Fibroblast of upper back skin (primary cell): ENCODE data around the gene TOP1.

Source experiments
- DNase-seq: peaks from one replicate; pipeline ENCODE4 v3.0.0-alpha.2; 2013

The TOP1 gene

DNA sequence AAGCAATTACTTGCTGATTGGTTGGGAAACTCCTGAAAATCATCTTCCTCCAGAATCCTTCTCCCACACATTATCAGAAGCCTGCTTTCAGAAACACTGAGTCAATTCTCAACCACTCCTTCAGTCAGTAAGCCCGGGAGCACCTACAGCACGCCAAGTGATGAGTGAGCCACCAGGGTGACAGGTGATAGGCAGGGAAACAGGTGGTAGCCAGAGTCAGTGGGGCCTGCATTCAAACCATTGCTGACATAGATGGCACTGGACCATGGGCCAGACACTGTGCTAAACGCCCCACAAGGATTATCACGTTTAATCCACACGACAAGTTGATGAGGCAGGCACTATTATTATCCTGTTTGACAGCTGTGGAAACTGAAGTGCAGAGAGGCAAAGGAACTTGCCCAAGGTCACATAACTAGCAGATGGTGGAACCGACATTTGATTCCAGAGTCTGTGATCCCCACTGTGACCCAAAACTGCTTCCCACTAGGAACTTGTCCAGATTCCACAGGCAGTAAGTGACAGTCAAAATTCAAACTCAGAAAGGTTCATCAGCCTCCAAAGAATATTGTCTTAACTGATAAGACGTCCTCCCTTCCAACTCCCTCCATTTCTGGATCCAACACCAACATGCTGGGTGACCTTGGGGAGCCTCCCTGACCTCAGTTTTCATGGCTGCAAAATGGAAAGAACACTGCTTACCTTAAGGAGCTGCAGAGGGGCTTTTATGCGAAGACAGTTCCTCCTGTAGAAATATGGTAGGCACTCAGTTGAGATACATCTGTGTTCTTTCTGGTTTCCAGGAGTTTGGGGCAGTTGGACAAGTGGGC, 23.9 kb upstream of the TOP1 start:
- no peak for DNase-seq

GRCh38 chr20:41005361-41005729, 23.3 kb upstream of the TOP1 start:
- DNase-seq: peak; percentile 97

DNA sequence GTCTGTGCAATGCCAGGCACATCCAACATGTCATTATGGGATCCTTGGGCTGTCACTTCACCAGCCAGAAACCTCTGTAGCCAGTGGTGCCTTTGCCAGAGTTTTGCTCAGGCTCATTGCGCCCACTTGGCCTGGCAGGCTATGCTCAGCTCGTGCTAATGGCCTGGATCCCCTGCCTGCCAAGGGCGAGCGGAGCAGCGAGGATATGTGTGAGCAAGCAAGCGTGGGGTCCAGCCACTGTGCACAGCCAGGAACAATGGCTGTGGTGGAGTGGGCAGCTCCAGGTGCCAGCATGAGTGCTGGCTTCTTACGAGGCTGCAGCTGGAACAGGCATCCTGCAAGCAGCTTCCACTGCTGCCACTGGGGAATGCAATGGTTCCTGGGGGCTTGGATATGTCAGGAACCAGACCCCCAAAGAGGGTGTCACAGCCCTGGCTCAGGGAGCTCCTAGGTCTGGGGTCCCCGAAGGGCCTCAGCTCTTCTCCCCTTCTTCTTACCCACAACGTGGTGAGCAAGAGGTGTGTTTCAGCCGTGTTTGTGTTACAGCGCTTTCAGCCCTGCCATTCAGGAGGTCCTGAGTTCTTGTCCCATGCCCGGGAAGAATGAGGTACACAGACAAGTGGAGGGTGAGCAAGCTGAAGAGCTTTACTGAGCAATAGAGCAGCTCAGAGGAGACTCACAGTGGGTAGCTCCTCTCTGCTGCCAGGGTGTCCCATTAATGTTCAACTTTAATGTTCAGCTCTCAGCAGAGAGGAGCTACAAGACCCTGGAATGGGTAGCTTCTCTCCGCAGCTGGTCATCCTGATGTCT, 22.3 kb upstream of the TOP1 start:
- no peak for DNase-seq

- DNase-seq: no peak
Measured at GRCh38 chr20:41006936-41007474, 21.6 kb upstream of the TOP1 start.

- DNase-seq: no peak
Measured at GRCh38 chr20:41007481-41007880, 21.1 kb upstream of the TOP1 start.

DNA sequence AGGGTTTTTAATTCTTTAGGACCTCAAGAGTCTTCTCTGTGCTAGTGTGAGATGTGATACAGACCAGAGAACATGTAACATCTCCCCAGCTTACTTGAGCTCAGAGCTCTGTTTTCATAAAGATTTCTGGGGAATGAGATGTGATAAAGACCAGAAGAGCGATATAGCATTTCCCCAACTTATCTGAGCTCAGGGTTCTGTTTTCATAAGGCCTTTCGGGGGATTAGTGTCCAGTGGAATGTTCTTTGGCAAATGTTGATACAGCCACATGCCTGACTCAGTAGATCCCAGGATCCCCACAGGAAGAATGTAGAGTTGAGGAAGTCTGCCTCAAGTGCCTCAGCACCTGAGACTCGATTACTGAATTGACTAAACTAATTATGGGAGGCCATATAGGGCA, 18.7 kb upstream of the TOP1 start:
- peak; percentile 61 for DNase-seq

GRCh38 chr20:41011551-41012067, 17.0 kb upstream of the TOP1 start:
- no peak for DNase-seq

DNA sequence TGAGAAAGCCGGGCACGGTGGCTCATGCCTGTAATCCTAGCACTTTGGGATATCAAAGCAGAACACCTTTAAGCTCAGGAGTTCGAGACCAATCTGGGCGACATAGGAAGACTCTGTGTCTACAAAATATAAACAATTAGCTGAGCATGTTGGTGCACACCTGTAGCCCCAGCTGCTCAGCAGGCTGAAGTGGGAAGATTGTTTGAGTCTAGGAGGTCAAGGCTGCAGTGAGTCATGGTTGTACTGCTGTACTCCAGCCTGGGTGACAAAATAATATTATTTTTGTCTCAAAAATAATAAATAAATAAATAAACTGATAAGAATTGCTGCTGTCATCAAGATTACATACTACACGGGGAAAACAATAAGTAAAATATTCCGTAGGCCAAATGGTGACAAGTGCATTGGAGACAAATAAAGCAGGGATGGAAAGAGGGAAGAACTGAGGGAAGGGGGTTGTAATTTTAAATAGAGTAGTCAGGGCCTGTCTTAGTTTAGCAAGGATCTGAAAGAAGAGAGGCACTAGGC, 14.0 kb upstream of the TOP1 start:
- no peak for DNase-seq

DNA sequence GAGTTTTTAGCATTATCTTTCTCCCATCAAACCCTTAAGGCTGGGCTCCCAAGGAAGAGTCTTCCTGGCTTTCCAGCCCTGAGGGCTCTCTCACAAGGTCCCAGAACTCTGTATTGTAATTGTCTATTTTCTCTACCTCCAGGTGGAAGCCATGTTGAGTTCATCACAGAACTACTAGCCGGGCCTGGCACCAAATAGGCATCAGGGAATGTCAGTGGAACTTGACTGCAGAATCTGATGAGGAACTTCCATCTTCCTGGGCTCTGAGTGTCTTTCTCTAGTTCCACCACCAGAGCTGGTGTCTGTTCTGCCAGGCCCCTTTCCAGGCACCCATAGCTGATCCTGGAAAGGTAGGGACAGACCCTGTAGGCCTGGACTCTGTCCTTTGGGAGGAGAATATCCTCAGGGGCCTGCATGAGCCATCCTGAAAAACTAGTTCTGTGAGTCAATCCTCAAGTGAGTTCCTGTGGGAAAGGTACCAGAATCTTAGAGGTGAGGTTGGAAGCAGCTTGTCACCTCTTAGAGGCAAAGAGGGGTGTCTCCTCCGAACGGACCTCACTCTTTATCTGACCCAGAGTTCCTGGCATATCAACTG, 11.1 kb upstream of the TOP1 start:
- DNase-seq: no peak

DNA sequence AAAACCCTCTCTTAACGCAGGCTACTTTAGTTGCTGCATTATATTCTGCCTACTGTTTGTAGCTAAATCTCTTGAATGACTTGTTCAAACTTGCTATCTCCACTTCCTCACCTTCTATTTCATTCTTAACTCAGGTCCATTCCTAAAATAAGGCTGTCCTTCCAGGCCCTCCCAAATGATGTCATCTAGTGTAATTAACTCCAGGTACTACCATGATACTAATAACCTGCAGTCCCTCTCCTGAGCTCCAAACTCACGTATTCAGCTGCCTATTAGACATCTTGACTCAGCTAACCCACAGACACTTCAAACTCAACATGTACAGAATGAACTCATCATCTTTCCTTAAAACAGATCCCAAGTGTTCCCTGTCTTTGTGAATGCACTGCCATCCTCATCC, 10.5 kb upstream of the TOP1 start:
- DNase-seq: no peak

- no peak for DNase-seq
Measured at GRCh38 chr20:41023549-41023948, 5.1 kb upstream of the TOP1 start.

GRCh38 chr20:41027366-41027765, 1.3 kb upstream of the TOP1 start:
- DNase-seq: no peak

GRCh38 chr20:41027872-41028358, 707 bp upstream of the TOP1 start:
- no peak for DNase-seq

GRCh38 chr20:41029150-41029901, 704 bp downstream of the TOP1 start:
- DNase-seq: no peak

DNA sequence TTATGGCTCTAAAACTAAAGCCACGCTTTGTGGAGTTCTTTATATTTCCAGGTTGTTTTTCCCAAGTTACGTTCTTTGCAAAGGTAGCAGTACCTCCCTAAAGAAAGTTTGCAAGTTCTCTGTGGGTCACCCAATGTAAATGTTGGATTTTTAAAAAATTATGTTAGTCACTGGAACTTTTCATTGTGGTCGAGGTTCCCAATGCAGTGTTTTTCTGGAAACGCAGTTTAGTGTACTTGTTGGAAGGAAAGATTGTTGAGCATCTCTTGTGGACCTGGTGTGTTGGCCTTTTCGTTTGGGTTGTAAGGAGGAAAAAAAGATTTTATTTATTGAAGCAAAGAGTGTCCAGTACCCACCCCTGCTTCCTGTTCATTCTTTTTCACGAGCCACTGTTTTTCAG, 1.4 kb downstream of the TOP1 start:
- DNase-seq: no peak

- DNase-seq: peak; percentile 68
Measured at GRCh38 chr20:41030531-41031242, 2.1 kb downstream of the TOP1 start.

DNA sequence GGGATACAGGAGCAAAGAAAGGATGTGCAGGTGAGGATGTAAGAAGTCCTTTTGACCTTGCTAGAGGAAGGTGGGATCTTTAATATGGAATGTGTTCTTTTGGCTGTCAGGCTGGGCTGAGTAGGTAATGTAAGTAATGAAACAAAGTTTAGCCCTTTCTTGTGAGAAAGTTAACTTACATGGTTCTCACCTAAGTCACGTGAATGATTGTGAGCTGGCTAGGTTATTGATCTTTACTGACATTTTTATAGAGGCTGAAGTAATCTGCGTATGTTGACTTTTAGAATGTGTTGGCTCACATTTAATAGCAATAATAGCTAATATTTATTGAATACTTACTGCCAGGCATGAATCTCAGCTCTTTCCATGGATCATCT, 2.6 kb downstream of the TOP1 start:
- DNase-seq: no peak

GRCh38 chr20:41032271-41032670, 3.6 kb downstream of the TOP1 start:
- DNase-seq: no peak

GRCh38 chr20:41034239-41034638, 5.6 kb downstream of the TOP1 start:
- DNase-seq: no peak

- DNase-seq: no peak
Measured at GRCh38 chr20:41035207-41035606, 6.6 kb downstream of the TOP1 start.

- DNase-seq: no peak
Measured at GRCh38 chr20:41037179-41037578, 8.6 kb downstream of the TOP1 start.
